Dedifferentiated amniotic fluid mesenchymal stem cell (primary cell): ENCODE measurements around the gene PLA2G4F.

Experiments
- DNase-seq: peaks from one replicate; pipeline ENCODE4 v3.0.0-alpha.2; 2016; ENCODE audit errors: extremely low spot score

PLA2G4F gene

GRCh38 chr15:42146551-42147430 is 9.6 kb downstream of the PLA2G4F start:
- DNase-seq, result no peak

DNA sequence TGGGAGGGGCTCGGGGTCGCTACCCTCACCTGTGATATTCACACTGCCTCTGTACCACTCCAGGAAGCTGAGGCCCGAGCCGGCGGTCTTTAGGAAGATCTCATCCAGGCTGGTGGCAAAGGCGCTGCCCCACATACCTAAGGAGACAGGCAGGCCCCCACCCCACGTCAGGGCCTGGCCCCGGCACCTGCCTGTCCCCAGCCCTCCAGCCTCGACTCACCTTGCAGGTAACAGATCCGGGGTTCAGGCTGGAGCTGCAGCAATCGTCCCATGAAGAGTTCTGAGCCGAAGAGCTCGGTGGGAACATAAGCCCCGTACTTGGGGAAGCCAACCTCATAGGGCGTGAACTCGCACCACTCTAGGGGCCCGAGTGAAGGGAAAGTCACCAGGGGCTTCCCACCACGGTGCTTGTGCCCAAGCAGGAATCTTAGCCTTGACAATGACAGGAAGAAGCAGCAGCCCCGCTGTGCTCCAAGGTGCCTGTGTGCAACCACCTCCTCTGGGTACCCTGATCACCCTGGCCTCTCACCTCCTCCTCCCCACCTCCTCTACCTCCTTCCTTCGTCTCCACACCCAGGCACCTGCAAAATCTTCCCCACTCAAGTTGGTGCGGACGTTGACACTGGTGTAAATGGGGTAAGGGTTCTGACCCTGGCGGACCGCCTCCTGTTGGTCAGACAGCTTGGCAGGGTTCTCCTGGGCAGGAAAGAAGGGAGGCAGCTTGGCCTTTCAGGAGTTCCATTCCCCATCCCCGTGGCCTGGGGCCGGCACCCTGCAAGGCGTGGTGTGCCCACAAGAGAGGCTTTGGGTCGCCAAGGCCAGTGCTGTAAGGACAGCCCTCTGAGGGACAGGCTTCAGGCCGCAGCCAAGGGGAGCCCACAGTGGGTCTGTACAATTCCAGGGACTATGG is 10.6 kb downstream of the PLA2G4F start:
- no peak for DNase-seq

DNA sequence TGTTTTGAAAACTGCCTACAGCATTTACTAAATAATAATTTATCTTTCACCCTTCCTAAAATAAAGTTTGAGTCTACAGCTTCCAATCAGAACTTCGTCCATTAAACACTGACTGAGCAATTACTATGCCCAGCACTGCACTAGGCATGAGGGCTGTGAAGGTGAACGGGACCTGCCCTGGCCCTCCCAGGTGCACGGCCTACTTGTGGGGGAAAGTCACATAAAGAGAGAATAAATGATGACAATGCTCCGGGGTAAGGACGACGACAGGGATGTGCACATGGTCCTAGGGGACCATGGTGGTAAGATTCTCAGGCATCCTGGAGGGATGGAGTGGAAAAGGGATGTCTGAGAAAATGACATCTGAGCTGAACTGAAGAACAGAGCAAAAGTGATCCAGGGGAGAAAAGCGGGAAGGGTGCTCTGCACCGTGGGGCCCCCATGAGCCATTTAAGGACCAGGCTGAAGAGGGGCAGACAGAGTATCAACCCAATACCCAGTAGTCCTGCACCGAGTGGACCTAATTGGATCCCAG is 11.5 kb downstream of the PLA2G4F start:
- no peak for DNase-seq

GRCh38 chr15:42143866-42144625 is 12.4 kb downstream of the PLA2G4F start:
- no peak for DNase-seq

- DNase-seq, result no peak
These were observed 13.1 kb downstream of the PLA2G4F start for GRCh38 chr15:42143356-42143755.

DNA sequence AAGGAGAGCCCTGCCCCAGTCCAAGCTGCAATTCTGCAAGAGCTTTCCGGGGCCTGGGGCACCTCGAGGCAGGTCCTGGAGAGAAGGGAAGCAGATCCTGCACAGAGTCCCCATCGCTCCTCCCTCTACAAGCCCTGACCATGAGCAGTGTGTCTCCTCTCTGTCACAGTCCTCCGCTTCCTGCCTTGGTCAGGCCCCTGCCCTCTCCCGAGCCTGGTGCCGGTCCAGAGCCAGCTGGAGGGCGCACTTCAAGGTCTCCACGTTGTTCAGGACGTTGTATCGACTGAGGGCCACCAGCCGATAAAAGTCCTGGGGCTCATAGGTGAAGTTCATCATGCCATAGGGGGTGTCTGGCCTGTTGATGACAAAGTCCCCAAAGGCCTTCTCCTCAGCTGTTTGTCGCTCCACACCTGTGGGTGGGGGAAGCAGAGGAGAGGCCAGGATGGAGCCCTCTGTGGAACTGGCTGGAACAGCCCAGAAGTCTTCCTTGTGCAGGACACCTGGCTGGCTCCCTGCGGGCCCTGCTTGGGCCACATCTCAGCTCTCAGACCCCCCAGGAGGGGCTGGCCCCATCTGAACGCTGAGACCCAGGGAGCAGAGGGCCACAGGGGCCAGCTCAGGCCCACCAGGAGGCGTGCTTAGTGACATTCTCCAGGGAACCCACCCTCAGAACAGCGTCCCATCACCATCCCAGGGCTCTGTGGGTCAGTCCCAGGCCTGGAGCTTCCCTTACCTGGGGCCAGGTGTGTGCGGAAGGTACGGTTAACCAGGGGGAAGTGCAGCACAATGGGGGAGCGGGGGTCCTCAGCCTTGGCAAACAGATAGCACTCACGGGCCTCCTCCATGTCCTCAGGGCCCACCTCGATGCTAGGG is 14.4 kb downstream of the PLA2G4F start:
- no peak for DNase-seq

DNA sequence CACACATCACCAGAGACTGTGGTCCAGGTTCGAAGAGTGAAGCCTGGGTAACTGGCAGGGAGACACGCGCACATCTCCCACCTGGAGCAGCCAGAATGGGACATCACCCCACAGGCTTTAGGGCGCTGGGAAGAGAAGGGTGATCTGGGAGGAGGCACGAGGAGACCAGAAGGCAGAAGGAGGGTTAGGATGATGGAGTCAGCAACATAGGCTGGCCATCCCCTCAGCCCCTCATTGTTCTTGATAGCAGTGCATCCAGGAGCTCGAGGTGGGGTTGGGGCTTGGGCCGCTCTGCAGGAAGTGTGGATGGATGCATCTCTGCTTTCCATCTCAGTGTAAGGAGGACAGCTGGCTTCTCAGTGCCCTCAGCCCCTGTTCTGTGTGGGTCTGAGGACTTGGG is 15.2 kb downstream of the PLA2G4F start:
- DNase-seq, result no peak

DNA sequence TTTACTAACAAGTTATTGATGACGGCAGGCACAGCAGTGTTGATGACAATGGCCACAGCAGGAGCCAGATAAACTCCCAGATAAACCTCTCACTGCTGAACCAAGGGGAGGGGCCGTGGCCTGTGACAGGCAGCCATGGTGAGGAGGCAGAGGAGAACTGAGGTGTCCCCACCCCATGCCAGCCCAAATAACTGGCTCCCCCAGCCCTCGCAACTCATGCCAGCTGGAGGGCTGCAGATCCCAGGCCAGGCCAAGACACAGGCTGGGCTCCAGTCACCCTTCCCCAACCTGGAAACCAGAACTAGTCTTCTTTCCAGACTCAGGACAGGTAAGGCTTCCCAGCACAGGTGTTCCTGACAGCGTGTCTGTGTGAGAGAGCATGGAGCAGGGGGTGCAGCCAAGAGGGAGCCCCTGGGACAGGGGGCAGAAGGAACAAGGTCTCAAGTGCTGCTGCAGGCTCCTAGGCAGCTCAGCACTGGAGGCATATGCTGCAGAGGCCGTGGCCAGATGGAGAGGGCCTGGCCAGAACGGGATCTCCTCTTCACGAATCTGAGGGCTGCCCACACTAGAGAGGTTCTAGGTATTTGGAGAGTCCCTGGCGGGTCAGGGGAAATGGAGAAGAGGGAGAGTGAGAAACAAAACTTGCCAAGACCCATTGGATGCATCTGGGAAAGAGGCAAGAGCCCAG is 15.9 kb downstream of the PLA2G4F start:
- no peak for DNase-seq

DNA sequence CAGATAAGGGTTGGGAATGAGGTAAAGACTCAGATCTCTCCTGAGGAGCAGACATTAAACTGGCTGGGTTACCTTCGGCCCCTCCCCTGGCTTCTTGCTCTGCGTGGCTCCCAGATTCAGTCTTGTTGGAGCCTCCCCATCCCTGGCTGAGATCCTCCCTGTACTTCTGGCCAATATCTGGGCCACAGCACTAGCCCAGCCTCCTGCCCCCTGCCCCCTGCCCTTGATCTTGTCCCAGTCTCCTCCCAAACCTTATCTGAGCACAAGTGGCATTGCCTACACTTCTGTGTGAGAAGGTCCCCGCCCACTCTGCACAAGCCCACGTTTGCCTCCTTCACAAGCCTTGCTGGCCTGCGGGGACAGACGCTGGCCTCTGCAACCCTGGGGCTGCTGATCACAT is 16.8 kb downstream of the PLA2G4F start:
- no peak for DNase-seq

DNA sequence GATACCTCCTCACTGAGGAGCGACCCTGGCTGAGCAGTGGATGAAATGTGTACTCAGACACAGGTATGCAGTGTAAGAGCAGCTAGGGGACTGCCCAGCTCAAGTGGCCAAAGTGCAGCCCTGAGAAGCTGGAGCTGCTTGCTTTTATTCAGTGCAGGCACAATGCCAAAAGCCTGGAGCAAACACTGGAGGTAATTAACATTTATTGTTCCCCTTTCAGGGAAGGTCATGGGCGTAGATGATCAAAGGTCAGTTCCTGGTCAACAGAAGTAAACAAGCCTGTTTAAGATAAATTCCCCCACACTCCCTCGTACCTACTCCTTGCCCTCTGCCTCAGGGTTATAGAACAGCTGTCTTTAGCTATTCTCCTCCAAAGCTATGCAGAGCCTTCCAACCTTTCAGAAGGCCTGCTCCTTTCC is 17.5 kb downstream of the PLA2G4F start:
- DNase-seq, result no peak

GRCh38 chr15:42138411-42138810 is 18.0 kb downstream of the PLA2G4F start:
- no peak for DNase-seq

- peak; percentile 75 for DNase-seq
These were observed 18.8 kb downstream of the PLA2G4F start for GRCh38 chr15:42137461-42138261.

DNA sequence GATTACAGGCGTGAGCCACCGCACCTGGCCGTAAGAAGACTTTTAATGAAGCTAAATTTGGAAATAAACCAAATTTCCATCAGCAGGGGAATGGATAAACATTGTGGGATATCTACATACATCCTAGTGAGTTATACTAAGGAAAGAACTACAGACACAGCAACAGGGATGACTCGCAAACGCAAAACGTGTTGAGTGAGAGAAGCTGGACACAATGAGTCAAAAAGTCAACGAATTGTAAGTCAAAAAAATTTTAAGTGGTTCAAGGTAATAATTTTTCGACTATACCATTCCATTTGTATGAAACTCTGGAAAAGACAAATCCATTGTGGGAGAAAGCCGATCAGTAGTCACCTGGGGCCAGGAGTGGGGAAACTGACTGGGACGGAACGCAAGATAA is 19.9 kb downstream of the PLA2G4F start:
- no peak for DNase-seq

DNA sequence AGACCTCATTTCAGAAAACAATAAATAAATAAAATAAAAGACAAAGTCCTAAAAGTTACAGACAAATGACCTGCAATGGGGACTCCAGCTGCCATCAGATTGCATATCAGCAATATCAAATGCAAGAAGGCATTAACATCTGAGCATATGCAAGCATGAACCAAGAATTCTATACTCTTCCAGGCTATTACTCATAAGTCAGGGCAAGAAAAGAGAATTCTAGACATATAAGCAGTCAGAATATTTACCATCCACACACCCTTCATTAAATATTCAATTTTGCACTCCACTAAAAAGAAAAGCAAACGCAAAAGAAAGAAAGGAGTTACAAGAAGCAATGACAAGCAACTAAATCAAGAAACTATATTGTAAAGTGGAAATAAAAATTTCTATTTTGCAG is 21.1 kb downstream of the PLA2G4F start:
- DNase-seq, result no peak

GRCh38 chr15:42134617-42135245 is 21.7 kb downstream of the PLA2G4F start:
- DNase-seq, result no peak

DNA sequence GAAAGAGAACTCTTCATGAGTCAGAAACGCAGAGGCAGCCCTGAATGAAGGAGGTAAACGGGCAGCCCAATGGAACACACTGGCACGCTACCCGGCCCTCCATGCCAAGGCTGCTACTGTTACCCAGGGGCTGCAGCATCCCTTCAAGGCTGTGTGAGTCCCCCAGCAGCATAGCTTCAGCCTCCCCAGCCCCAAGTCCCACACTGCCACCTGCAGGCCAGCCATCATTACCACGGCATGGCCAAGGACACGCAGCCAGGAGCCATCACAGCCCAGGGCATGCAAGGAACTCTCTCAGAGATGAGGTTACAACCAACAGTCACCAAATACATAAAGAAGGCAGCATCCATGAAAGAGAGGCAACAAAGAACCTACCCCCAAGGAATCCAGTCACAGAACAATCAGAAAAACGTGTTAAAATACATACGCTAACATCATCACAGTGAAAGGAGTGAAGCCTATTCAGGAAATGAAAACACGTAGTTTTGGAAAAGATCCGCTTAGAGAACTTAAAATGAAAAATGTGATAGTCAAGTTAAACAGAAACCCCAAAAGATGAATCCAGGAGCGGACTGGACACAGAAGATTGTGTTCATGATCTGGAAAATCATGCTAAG is 22.4 kb downstream of the PLA2G4F start:
- no peak for DNase-seq

DNA sequence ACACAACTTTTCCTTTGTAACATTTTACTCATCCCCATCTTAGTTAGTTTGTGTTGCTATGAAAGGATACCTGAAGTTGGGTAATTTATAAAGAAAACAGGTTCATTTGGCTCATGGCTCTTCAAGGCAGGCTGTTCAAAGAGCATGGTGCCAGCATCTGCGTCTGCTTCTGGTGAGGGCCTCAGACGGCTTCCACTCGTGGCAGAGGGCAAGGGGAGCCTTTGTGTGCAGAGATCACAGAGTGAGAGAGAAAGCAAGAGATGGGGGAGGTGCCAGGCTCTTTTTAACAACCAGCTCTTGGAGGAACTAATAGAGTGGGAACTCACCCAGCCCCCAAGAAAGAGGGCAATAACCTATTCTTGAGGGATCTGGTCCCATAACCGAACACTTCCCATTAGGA is 23.1 kb downstream of the PLA2G4F start:
- DNase-seq, result no peak
